ENCODE results near the gene PPDPF. TPM values are rescaled to one million over a fixed set of nuclear protein-coding genes. Genes with fewer than 3 reads are reported as not detected.

PPDPF gene
- total and polyA plus RNA-seq, 12 donors: 7.4 to 193 (median 81.3) TPM

DNA sequence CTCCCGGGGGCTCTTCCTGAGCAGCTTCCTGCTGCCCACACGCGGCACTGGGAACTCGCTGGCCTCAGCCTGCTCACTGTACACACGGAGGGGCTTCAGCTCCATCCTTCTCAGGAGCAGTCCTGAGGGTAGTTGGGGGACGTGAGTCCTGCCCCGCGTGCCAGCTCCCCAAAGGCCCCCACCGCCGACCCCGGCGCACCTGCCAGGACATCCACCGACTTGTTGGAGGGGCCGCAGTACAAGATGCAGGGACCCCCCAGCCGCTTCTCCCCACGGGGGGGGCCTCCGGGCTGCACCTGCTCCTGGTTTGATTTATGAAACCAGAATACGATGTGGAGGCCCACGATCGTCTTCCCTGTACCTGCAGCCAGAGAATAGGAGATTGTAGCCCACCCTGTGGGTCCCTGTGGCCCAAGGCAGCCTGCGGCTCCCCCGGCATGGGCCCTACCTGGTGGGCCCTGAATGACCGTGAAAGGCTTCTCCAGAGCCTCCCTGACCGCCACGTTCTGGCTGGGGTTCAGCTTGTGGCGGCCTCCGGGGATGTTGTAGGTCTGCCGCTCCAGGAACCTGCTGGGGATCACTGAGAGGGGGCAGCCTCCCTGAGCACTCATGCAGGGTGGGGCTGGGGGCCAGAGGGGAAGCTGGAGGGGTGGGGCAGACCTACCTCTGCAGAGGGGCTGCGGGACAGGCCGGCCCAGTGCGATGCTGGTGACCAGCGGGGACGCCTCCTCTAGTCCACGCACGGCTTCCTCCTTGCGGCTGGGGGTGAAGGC is 41.2 kb downstream of the PPDPF start:
- no peaks in the 10 kb centered on the region for H3K27me3 ChIP-seq
- H3K9me3 ChIP-seq (replicated peaks in 1 of 3): no peaks in the 10 kb centered on the region
- no peak overlapping the region for H3K27ac ChIP-seq
- no peak for DNase-seq
- TF ChIP-seq, protein P1, sequence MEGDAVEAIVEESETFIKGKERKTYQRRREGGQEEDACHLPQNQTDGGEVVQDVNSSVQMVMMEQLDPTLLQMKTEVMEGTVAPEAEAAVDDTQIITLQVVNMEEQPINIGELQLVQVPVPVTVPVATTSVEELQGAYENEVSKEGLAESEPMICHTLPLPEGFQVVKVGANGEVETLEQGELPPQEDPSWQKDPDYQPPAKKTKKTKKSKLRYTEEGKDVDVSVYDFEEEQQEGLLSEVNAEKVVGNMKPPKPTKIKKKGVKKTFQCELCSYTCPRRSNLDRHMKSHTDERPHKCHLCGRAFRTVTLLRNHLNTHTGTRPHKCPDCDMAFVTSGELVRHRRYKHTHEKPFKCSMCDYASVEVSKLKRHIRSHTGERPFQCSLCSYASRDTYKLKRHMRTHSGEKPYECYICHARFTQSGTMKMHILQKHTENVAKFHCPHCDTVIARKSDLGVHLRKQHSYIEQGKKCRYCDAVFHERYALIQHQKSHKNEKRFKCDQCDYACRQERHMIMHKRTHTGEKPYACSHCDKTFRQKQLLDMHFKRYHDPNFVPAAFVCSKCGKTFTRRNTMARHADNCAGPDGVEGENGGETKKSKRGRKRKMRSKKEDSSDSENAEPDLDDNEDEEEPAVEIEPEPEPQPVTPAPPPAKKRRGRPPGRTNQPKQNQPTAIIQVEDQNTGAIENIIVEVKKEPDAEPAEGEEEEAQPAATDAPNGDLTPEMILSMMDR (IDR thresholded peaks at IDR 0.05): no peak
- no peak for TF ChIP-seq POLR2A (IDR thresholded peaks at IDR 0.05)
- peaks cover 0 to 42% of the 10 kb centered on the region in 2 donors for H3K36me3 ChIP-seq (replicated peaks in 1 of 2)
- WGBS, 4 donors: 86 to 95% (median 88%) methylated on average over 7 to 36 of the region's 36 CpGs
- H3K4me3 ChIP-seq: no peak overlapping the region
- intact Hi-C loops (cut with DNase I): no loop called here
- H3K4me1 ChIP-seq (replicated peaks in 1 of 2): no peaks in the 10 kb centered on the region

DNA sequence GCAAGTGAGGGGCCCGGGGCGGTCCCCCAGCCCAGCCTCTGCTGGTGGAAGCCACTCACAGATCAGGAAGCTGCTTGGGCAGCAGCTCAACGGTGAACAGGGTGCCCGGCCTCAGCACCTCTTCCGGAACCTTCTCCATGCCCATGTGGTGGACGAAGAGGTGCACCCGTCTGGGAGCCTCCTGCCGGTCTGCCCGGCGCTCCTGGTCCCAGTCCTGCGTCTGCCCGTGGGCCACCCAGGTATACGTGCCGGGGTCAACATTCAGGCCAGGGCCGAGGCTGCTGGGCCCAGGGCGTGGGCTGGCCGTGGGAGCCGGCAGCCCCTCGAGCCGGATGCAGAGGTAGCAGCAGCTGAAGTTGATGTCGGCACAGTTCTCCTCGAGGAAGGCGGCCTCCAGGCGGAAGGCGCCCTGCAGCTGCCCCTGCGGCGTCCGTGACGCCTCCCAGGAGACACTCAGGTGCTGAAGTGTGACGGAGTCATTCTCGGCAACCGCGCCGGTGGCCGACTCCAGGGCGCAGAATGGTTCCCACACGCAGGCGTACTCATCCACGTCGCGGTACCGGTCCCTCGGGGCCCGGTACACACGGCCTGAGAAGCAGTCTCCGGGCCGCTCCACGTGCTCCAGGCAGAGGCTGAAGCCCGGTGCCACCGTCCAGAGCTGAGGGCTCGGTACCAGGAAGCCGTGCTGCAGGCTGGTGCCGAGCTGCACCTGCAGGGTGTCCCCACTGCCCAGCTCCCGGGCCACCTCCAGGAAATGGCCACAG is 42.1 kb downstream of the PPDPF start:
- no peaks in the 10 kb centered on the region for H3K27me3 ChIP-seq
- WGBS, 4 donors: 93 to 98% (median 96%) methylated on average over 28 to 54 of the region's 54 CpGs
- H3K36me3 ChIP-seq (replicated peaks in 1 of 2): peaks cover 0 to 42% of the 10 kb centered on the region in 2 donors
- TF ChIP-seq POLR2A (IDR thresholded peaks at IDR 0.05): no peak
- TF ChIP-seq, protein P1 (IDR thresholded peaks at IDR 0.05): no peak
- intact Hi-C loops (cut with DNase I): no loop called here
- H3K4me3 ChIP-seq: no peak overlapping the region
- no peaks in the 10 kb centered on the region for H3K9me3 ChIP-seq (replicated peaks in 1 of 3)
- H3K4me1 ChIP-seq (replicated peaks in 1 of 2): no peaks in the 10 kb centered on the region
- no peak for DNase-seq
- no peak overlapping the region for H3K27ac ChIP-seq

DNA sequence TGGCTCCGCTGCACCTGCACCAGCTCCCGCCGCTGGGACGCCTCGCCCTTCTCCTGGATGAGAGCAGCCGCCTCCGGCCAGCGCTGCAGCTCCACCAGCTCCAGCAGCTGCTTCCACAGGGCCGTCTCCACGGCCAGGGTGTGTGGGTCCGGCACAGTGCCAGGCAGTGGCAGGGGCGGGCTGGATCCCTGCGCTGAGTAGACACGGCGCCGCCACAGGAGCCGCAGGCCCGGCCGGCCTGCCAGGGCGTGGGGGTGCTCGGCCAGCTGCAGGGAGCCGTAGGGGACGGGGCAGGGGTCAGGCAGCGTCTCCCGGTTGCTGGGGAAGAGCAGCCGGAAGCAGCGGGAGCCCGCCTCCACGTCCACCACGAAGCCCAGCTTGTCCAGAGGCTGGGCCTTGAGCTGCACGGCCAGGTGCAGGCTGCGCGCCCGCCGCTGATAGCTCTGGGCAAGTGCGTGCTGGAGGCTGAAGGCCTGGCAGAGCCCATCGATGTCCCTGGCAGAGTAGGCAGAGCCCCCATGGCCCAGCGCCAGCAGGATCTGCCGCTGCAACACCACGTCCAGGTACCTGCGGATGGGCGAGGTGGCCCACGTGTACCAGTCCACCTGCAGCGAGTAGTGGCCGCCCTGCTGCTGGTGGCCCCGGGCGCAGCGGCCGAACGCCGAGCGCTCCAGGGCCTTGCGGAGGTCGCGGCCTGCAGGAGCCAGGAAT is 42.8 kb downstream of the PPDPF start:
- Histone ChIP-seq H3K27ac (no peak overlapping the region), H3K9me3 (replicated peaks in 1 of 3) (no peaks in the 10 kb centered on the region), H3K4me1 (replicated peaks in 1 of 2) (no peaks in the 10 kb centered on the region), H3K4me3 (no peak overlapping the region), H3K36me3 (replicated peaks in 1 of 2) (peaks cover 0 to 42% of the 10 kb centered on the region in 2 donors), H3K27me3 (no peaks in the 10 kb centered on the region)
- 94 to 98% (median 95%) methylated on average over 7 to 55 of the region's 55 CpGs for WGBS, 4 donors
- DNase-seq: no peak
- no peak for TF ChIP-seq POLR2A (IDR thresholded peaks at IDR 0.05)
- TF ChIP-seq, protein P1 (IDR thresholded peaks at IDR 0.05): no peak
- intact Hi-C loops (cut with DNase I): no loop called here
